Measurements from ENCODE around the gene SRPX. TPM values are rescaled to one million over a fixed set of nuclear protein-coding genes. Genes with fewer than 3 reads are reported as not detected.

The SRPX gene
- total RNA-seq, 1 experiment from 2014 or later, result 2.2 TPM

DNA sequence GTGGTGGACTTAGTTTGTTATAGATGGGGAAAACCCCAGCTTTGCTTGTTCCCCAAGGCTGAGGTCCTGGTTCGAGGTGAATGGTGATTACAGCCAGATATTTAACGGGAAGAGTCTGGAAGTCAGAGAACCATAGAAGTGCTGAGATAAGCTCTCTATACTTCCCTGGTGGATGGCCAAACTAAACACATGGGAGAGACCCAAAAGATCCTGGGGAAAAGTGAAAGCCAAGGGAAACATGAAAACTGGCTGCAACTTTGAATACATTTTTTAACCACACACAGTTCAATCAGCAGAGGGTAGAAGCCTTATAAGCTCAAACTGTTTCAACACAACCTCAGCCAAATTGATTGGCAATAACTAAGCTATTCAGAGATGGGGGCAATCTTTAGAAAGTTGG, 29.3 kb upstream of the SRPX start:
- H3K4me1 Mint-ChIP-seq (ENCODE audit: low read depth, unreplicated experiment), result no peaks in the 10 kb centered on the region
- H3K9me3 Mint-ChIP-seq (ENCODE audit: unreplicated experiment), result no peaks in the 10 kb centered on the region
- DNase-seq, result no peak
- no peaks in the 10 kb centered on the region for H3K4me1 ChIP-seq
- no peaks in the 10 kb centered on the region for H3K9me3 ChIP-seq
- H3K36me3 Mint-ChIP-seq (ENCODE audit: insufficient read depth, unreplicated experiment), result no peaks in the 10 kb centered on the region
- POLR2A ChIA-PET, result no interaction called here
- no TSS peak for BruUV-seq (replicated peaks)
- H3K4me3 Mint-ChIP-seq (ENCODE audit: unreplicated experiment), result no peak overlapping the region
- H3K27me3 Mint-ChIP-seq (ENCODE audit: insufficient read depth, unreplicated experiment), result peaks cover 3% of the 10 kb centered on the region
- CTCF ChIA-PET, result no interaction called here
- H3K36me3 ChIP-seq (ENCODE audit: control insufficient read depth, insufficient read depth, low read length), result no peaks in the 10 kb centered on the region
- H3K27ac Mint-ChIP-seq (ENCODE audit: unreplicated experiment), result no peak overlapping the region
- H3K27me3 ChIP-seq (replicated peaks; ENCODE audit: control insufficient read depth, insufficient read depth, low read length), result no peaks in the 10 kb centered on the region
- TF ChIP-seq, protein P1, sequence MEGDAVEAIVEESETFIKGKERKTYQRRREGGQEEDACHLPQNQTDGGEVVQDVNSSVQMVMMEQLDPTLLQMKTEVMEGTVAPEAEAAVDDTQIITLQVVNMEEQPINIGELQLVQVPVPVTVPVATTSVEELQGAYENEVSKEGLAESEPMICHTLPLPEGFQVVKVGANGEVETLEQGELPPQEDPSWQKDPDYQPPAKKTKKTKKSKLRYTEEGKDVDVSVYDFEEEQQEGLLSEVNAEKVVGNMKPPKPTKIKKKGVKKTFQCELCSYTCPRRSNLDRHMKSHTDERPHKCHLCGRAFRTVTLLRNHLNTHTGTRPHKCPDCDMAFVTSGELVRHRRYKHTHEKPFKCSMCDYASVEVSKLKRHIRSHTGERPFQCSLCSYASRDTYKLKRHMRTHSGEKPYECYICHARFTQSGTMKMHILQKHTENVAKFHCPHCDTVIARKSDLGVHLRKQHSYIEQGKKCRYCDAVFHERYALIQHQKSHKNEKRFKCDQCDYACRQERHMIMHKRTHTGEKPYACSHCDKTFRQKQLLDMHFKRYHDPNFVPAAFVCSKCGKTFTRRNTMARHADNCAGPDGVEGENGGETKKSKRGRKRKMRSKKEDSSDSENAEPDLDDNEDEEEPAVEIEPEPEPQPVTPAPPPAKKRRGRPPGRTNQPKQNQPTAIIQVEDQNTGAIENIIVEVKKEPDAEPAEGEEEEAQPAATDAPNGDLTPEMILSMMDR (IDR thresholded peaks at IDR 0.05; ENCODE audit: insufficient read depth in 1 of 2, low read depth in 1 of 2, low read length in 1 of 2, severe bottlenecking in 1 of 2, unreplicated experiment in 1 of 2), result no peak
- H3K4me3 ChIP-seq (ENCODE audit: low read depth, low read length), result no peak overlapping the region
- intact Hi-C loops (cut with micrococcal nuclease; ENCODE audit: unreplicated experiment), result no loop called here

DNA sequence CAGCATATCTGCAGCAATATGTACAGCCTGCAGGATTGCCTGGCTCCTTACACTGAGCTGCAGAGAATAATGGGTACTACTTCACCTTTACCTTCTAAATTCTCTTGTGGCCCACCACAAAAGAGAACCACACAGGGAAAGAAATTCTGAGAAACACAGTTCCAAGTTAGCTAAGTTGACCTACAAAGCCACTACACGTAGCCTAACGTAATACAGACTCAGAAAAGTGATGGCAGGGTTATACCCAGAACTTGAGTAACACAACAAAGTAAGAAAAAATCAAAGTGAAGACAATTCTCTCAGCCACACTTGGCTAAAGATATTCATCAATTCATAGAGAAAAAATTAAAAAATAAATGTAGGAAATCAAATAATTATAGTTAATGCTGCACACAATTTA, 26.4 kb upstream of the SRPX start:
- no TSS peak for BruUV-seq (replicated peaks)
- ChIA-PET POLR2A (no interaction called here), CTCF (no interaction called here)
- no peaks in the 10 kb centered on the region for H3K9me3 ChIP-seq
- no peak for DNase-seq
- no peaks in the 10 kb centered on the region for H3K27me3 Mint-ChIP-seq (ENCODE audit: insufficient read depth, unreplicated experiment)
- H3K4me1 ChIP-seq, result no peaks in the 10 kb centered on the region
- H3K4me1 Mint-ChIP-seq (ENCODE audit: low read depth, unreplicated experiment), result no peaks in the 10 kb centered on the region
- H3K4me3 Mint-ChIP-seq (ENCODE audit: unreplicated experiment), result no peak overlapping the region
- H3K36me3 ChIP-seq (ENCODE audit: control insufficient read depth, insufficient read depth, low read length), result no peaks in the 10 kb centered on the region
- H3K4me3 ChIP-seq (ENCODE audit: low read depth, low read length), result no peak overlapping the region
- H3K9me3 Mint-ChIP-seq (ENCODE audit: unreplicated experiment), result no peaks in the 10 kb centered on the region
- H3K27me3 ChIP-seq (replicated peaks; ENCODE audit: control insufficient read depth, insufficient read depth, low read length), result no peaks in the 10 kb centered on the region
- TF ChIP-seq, protein P1 (IDR thresholded peaks at IDR 0.05; ENCODE audit: insufficient read depth in 1 of 2, low read depth in 1 of 2, low read length in 1 of 2, severe bottlenecking in 1 of 2, unreplicated experiment in 1 of 2), result no peak
- no peaks in the 10 kb centered on the region for H3K36me3 Mint-ChIP-seq (ENCODE audit: insufficient read depth, unreplicated experiment)
- H3K27ac Mint-ChIP-seq (ENCODE audit: unreplicated experiment), result no peak overlapping the region
- intact Hi-C loops (cut with micrococcal nuclease; ENCODE audit: unreplicated experiment), result no loop called here

DNA sequence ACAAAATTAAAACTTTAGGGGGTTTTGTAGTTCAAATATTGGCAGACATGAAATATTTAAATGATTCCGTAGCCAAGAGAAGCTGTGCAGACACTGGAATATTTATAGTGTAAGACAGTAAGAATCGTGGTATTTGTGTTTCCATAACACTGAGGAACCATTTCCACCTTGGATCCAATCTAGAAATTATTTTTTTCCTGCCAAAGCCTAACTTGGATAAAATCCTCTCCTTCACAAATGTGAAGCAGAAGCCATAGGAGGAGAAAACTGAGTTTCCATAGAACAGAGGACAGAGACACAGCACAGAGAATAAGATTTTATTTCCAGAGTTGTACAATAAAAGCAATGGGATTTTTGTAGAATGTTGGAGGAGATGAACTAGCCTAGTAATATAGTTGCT, 19.9 kb upstream of the SRPX start:
- Mint-ChIP-seq H3K4me1 (ENCODE audit: low read depth, unreplicated experiment) (no peaks in the 10 kb centered on the region), H3K27me3 (ENCODE audit: insufficient read depth, unreplicated experiment) (peaks cover 14% of the 10 kb centered on the region), H3K4me3 (ENCODE audit: unreplicated experiment) (no peak overlapping the region), H3K27ac (ENCODE audit: unreplicated experiment) (no peak overlapping the region), H3K9me3 (ENCODE audit: unreplicated experiment) (no peaks in the 10 kb centered on the region), H3K36me3 (ENCODE audit: insufficient read depth, unreplicated experiment) (no peaks in the 10 kb centered on the region)
- no peak overlapping the region for H3K4me3 ChIP-seq (ENCODE audit: low read depth, low read length)
- intact Hi-C loops (cut with micrococcal nuclease; ENCODE audit: unreplicated experiment), result no loop called here
- ChIA-PET POLR2A (no interaction called here), CTCF (no interaction called here)
- no TSS peak for BruUV-seq (replicated peaks)
- no peaks in the 10 kb centered on the region for H3K27me3 ChIP-seq (replicated peaks; ENCODE audit: control insufficient read depth, insufficient read depth, low read length)
- no peaks in the 10 kb centered on the region for H3K9me3 ChIP-seq
- no peak for DNase-seq
- H3K4me1 ChIP-seq, result no peaks in the 10 kb centered on the region
- H3K36me3 ChIP-seq (ENCODE audit: control insufficient read depth, insufficient read depth, low read length), result no peaks in the 10 kb centered on the region
- TF ChIP-seq, protein P1 (IDR thresholded peaks at IDR 0.05; ENCODE audit: insufficient read depth in 1 of 2, low read depth in 1 of 2, low read length in 1 of 2, severe bottlenecking in 1 of 2, unreplicated experiment in 1 of 2), result no peak
